H4 (cell line): Measurements from ENCODE around the gene SMOC1. TPM values are rescaled to one million over a fixed set of nuclear protein-coding genes. Genes with fewer than 3 reads are reported as not detected.
"Not testable (repeated sequence)": the region's sequence is repeated elsewhere in the genome, so short reads cannot be mapped to it uniquely, and the experiment has no call there.

ENCODE experiments used
- DNase-seq: peaks from one replicate; pipeline ENCODE4 v3.0.0-alpha.2; 2015; ENCODE audit warnings: low spot score
- total RNA-seq: library from RNA; depleted of rRNA; stranded (reverse); fragments of >200 nt; shearing (Covaris generic); gene quantifications from 2 replicates; pipeline ENCODE4 v1.2.3, GENCODE V29; 2014

SMOC1 gene
- total RNA-seq, 1 experiment from 2014 or later: 0.12 TPM

GRCh38 chr14:69901113-69901951, 22.1 kb downstream of the SMOC1 start:
- DNase-seq: no peak

DNA sequence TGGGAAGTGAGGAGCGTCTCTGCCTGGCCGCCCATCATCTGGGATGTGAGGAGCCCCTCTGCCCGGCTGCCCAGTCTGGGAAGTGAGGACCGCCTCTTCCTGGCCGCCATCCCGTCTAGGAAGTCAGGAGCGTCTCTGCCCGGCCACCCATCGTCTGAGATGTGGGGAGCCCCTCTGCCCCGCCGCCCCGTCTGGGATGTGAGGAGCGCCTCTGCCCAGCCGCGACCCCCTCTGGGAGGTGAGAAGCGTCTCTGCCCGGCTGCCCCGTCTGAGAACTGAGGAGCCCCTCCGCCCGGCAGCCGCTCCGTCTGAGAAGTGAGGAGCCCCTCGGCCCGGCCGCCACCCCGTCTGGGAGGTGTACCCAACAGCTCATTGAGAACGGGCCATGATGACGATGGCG, 23.8 kb downstream of the SMOC1 start:
- not testable (repeated sequence) for DNase-seq

DNA sequence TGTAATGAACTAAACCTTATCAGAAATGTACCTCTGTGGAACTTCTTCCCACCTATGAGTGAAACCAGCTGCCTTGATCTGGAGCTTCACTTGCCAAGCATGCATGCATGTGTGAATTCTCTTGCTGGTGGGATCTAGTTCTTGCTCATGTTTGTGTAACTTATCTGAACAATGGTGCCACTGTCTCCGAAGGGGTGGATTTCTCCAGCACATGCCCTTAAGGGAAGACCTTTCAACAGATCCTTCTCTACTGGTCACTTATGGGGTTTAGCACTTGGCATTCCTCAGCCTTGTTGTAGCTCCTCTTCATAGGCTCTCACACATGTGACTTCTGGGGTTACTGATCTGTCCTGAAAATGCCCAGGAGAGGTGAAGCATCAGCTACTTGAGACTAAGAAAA, 25.0 kb downstream of the SMOC1 start:
- DNase-seq: no peak

- DNase-seq: no peak
Measured at GRCh38 chr14:69906201-69906600, 27.0 kb downstream of the SMOC1 start.

- no peak for DNase-seq
Measured at GRCh38 chr14:69909826-69910550, 30.8 kb downstream of the SMOC1 start.

GRCh38 chr14:69910871-69911270, 31.7 kb downstream of the SMOC1 start:
- DNase-seq: no peak

GRCh38 chr14:69913686-69914085, 34.5 kb downstream of the SMOC1 start:
- no peak for DNase-seq

- no peak for DNase-seq
Measured at GRCh38 chr14:69916396-69916795, 37.2 kb downstream of the SMOC1 start.

GRCh38 chr14:69917287-69917686, 38.1 kb downstream of the SMOC1 start:
- DNase-seq: no peak

DNA sequence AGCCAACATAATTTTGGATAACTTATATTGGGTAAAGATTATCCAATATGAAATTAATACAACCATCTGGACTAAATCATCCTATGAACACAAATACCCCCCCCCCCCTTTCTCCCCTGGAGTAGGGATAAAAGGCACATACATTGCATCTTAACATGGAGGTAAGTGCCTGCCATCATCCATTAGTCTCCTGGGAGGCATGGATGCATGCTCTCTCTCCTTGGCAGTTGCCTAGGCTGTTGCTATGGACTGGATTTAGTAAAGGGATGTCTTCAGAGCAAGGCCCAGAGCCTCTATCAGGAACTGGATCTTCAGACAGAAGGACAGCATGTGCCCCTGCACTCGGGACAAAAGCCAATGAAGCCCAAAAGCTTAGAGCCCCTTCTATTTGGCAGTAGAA, 40.6 kb downstream of the SMOC1 start:
- no peak for DNase-seq

GRCh38 chr14:69921052-69921451, 41.8 kb downstream of the SMOC1 start:
- peak; percentile 71 for DNase-seq

DNA sequence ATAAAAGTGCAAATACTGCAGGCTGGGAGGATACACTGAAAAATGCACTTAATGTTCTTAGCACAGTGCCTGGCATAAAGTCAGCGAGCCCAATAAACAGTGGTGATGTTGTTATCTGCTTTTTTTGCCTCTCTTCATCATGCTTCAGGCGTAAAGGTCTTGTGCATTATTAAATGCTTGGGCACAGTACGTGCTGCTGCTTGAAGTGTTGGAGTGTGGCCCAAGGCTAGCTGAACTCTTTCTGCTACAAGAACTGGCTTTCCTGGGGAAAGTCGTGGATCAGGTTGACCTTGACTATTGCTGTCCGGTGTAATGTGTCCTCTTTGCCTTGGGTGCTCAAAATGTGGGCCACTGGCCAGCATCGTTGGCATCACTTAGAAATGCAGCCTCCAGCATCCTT, 43.0 kb downstream of the SMOC1 start:
- DNase-seq: no peak

DNA sequence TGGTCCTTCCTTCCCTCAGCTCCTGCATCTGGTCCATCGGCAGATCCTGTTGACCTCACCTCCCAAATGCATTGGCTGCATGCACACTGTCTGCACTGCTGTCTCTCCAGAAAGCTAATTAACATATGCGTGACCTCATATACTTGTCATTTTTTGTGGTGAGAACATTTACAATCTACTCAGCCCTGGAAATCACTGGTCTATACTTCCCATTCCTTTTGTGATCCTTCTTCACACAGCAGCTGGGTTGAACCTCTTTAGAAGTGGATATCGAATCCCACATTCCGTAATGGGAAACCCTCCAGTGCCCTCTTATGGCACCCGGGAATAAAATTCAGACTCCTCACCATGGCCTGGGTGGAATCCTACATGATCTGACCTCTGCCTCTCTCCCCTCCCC, 45.0 kb downstream of the SMOC1 start:
- DNase-seq: no peak

GRCh38 chr14:69928111-69928523, 48.9 kb downstream of the SMOC1 start:
- no peak for DNase-seq

DNA sequence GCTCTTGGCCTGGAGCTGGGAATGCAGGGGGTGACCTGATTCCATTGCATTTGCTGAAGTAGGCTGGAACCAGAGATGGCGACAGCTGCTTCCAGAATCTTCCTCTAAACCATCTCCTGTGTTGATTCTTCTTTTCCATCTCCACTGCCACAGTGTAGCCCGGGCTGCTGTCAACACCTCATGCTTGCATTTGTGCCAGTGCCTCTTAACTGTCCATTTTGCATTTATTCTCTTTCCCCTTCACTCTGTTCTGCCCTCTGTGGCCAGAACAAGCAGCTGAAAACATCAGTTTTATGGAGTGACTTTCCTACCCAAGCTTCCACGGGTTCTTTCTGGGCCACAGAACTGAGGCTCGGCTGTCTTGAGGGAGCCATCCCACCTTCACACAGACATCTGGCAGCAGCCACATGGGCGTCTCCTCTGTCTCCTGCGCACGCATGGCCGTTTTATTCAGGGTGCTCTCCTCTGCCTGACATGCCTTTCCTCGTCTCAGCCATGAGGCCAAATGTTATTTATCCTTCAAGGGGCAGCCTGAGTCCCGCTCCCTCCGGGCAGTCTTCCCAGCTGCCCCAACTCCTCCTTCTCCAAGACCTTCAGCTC, 51.7 kb downstream of the SMOC1 start:
- no peak for DNase-seq

DNA sequence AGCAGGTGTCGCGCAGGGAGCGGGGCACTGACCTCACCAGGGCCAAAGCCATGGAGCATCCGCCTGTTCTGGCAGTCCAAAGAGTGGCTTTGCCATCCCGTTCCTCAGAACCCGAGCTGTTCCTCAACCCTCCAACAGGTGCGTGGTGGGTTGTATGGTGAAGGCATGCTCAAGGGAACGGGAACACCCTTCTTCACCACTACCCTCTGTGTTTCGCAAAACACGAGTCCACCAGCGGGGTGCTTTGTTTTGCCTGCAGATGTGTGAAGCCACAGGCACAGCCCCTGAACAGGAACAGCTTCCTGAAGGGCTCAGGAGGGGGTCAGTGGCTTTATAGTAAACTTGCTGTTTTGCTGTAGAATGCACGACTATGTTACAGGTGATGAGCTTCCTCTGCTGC, 52.7 kb downstream of the SMOC1 start:
- DNase-seq: no peak

GRCh38 chr14:69932391-69932790, 53.2 kb downstream of the SMOC1 start:
- no peak for DNase-seq

DNA sequence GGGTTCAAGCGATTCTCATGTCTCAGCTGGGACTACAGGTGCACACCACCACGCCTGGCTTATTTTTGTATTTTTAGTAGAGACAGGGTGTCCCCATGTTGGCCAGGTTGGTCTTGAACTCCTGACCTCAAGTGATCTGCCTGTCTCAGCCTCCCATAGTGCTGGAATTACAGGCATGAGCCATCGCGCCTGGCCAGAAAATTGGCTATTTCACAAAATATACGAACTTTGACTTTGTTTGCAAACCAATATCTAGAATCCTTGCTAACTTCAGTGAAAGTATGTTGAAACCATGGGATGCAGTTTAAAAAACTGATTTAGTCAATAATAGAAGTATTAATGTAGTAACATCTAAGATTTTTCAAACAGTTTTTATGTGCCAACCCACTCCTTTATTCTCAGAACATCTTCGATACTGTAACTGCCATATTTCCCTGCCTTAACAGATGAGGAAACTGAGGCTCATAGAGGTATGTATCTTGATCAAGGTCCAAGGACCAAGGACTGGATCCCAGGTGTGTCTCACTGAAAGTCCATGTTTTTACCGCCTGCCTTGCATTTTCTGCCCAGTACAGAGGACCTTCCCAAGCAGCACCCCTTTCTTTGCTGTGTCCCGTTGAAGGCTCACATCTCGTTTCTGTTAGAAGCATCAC, 54.5 kb downstream of the SMOC1 start:
- no peak for DNase-seq

- no peak for DNase-seq
Measured at GRCh38 chr14:69937367-69938081, 58.3 kb downstream of the SMOC1 start.

DNA sequence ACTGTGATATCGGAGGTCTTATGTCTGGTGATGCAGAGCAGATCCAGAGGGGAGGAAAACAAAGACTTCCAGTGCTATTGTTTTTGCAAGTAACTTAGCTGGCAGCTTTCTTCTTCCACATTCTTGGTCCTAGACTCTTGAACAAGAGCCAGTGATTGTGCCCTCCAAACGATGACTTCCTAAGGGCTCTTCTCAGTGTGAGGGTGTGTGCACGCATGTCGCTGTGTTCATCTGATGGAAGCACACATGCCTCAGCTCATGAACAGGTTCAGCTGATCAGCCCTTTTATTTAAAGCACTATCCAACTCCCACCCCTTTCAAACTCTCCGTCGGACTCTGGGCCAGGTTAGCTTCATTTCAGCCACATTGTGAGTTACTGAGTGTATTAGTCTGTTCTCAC, 59.5 kb downstream of the SMOC1 start:
- no peak for DNase-seq
